B cell (primary cell): ENCODE data around the gene NFILZ. TPM values are rescaled to one million over a fixed set of nuclear protein-coding genes. Genes with fewer than 3 reads are reported as not detected.

Experiments
- ATAC-seq: fragments of 200-7000 bp; cut with Tn5 transposase; one replicate; pipeline ENCODE4 v1.10.0; 2021; ENCODE audit warnings: low read depth, mild to moderate bottlenecking, moderate number of reproducible peaks, moderate library complexity
- CTCF ChIA-PET: fragments of 350-600 bp; sonication (Branson Sonifier 250); formaldehyde crosslinking; loops from one replicate; lab custom pipeline; 2021; ENCODE audit warnings: antibody characterized with exemption, inconsistent platforms; lab: Charles Lee
- POLR2A ChIA-PET: fragments of 350-600 bp; sonication (Branson Sonifier 250); formaldehyde crosslinking; loops from one replicate; lab custom pipeline; 2021; ENCODE audit warnings: antibody characterized with exemption; lab: Charles Lee
- DNase-seq: peaks from one replicate; pipeline ENCODE4 v3.0.0; 2013
- H2AFZ ChIP-seq: 2 replicates; pipeline ENCODE4 v1.6.1; 2012; ENCODE audit warnings: mild to moderate bottlenecking, low read depth, low read length; ENCODE audit not compliant: insufficient read depth, poor library complexity, severe bottlenecking
- H3K27ac ChIP-seq, 2 donors: 1 replicate in 1 of 2; 2 replicates in 1 of 2; pipeline ENCODE4 v1.5.1; 2012 to 2013; ENCODE audit warnings: low read length in 2 of 2, mild to moderate bottlenecking in 2 of 2, moderate library complexity in 1 of 2
- H3K27me3 ChIP-seq, 4 experiments: fragments of 200-600 bp in 1 of 4; sonication (generic) in 1 of 4; replicated peaks in 1 of 4; 1 replicate in 2 of 4; 2 replicates in 2 of 4; pipeline versions ENCODE4 v1.6.1 to v1.7.0; 2013 to 2016; ENCODE audit warnings: low read length in 3 of 4, mild to moderate bottlenecking in 2 of 4, mixed read lengths in 1 of 4, moderate library complexity in 1 of 4; ENCODE audit not compliant: insufficient read depth in 4 of 4, control insufficient read depth in 3 of 4; ENCODE audit errors: control extremely low read depth in 1 of 4
- H3K36me3 ChIP-seq, 2 experiments: replicated peaks in 1 of 2; 1 replicate in 1 of 2; 2 replicates in 1 of 2; pipeline versions ENCODE4 v1.6.1 to v1.7.1; 2013; ENCODE audit warnings: low read length in 1 of 2; ENCODE audit not compliant: insufficient read depth in 2 of 2, control insufficient read depth in 1 of 2; ENCODE audit errors: control extremely low read depth in 1 of 2, extremely low read depth in 1 of 2
- H3K4me1 ChIP-seq, 2 donors: fragments of 200-600 bp in 1 of 2; sonication (generic) in 1 of 2; 1 replicate in 1 of 2; 2 replicates in 1 of 2; pipeline versions ENCODE4 v1.5.1 to v1.6.1; 2013 to 2017; ENCODE audit warnings: low read length in 2 of 2; ENCODE audit not compliant: control insufficient read depth in 2 of 2, insufficient read depth in 2 of 2
- H3K4me2 ChIP-seq: replicated peaks from 2 replicates; pipeline ENCODE3; 2012; ENCODE audit warnings: mild to moderate bottlenecking, low read depth, low read length; ENCODE audit not compliant: poor library complexity, severe bottlenecking
- H3K4me3 ChIP-seq, 5 experiments: fragments of 200-600 bp in 1 of 5; sonication (generic) in 1 of 5; 1 replicate in 3 of 5; 2 replicates in 2 of 5; pipeline versions ENCODE4 v1.5.1 to v1.7.0; 2011 to 2016; ENCODE audit warnings: low read length in 4 of 5, mild to moderate bottlenecking in 4 of 5, low read depth in 2 of 5, control low read depth in 1 of 5, moderate library complexity in 1 of 5; ENCODE audit not compliant: insufficient read depth in 1 of 5; ENCODE audit errors: control extremely low read depth in 1 of 5, extremely low read depth in 1 of 5
- H3K79me2 ChIP-seq: fragments of 200-600 bp; sonication (generic); one replicate; pipeline ENCODE4 v1.6.0; 2016; ENCODE audit warnings: low read length; ENCODE audit not compliant: control insufficient read depth, insufficient read depth
- H3K9ac ChIP-seq: fragments of 200-600 bp; sonication (generic); 2 replicates; pipeline ENCODE4 v1.6.1; 2017; ENCODE audit warnings: mild to moderate bottlenecking, low read length, moderate library complexity
- H3K9me3 ChIP-seq, 3 donors: one replicate each; pipeline versions ENCODE4 v1.6.1 to v1.7.1; 2013; ENCODE audit warnings: low read length in 2 of 3; ENCODE audit not compliant: control insufficient read depth in 2 of 3, insufficient read depth in 1 of 3; ENCODE audit errors: control extremely low read depth in 1 of 3
- H4K20me1 ChIP-seq: 2 replicates; pipeline ENCODE4 v1.6.0; 2012; ENCODE audit warnings: mild to moderate bottlenecking, low read length; ENCODE audit not compliant: insufficient read depth, control insufficient read depth, poor library complexity, severe bottlenecking
- H3K27ac Mint-ChIP-seq: one replicate; pipeline ENCODE4 v1.8.0; 2021; ENCODE audit warnings: mixed read lengths
- H3K27me3 Mint-ChIP-seq: one replicate; pipeline ENCODE4 v1.8.0; 2021; ENCODE audit warnings: mixed read lengths
- H3K4me1 Mint-ChIP-seq: one replicate; pipeline ENCODE4 v1.8.0; 2021; ENCODE audit warnings: mixed read lengths
- H3K4me3 Mint-ChIP-seq: one replicate; pipeline ENCODE4 v1.8.0; 2021; ENCODE audit warnings: mixed read lengths
- H3K9me3 Mint-ChIP-seq: one replicate; pipeline ENCODE4 v1.8.0; 2022; ENCODE audit warnings: mixed read lengths; ENCODE audit not compliant: insufficient read depth
- CTCF ChIP-seq: fragments of 200-600 bp; IDR thresholded peaks from one replicate; pipeline ENCODE4 v1.8.0; 2022; ENCODE audit warnings: antibody characterized with exemption, mild to moderate bottlenecking
- EZH2 ChIP-seq: IDR thresholded peaks from 2 replicates; pipeline ENCODE4 v1.6.1; 2012; ENCODE audit warnings: borderline replicate concordance, low read depth, mild to moderate bottlenecking, moderate library complexity, low read length; ENCODE audit not compliant: insufficient read depth, poor library complexity, severe bottlenecking
- WGBS: methylation state at CpG from one replicate; pipeline ENCODE4 v1.1.5; 2013; ENCODE audit warnings: missing lambda C conversion rate; ENCODE audit not compliant: insufficient coverage; 5-methylcytosine and 5-hydroxymethylcytosine counted together
- intact Hi-C: fragments of 100-400 bp; cut with micrococcal nuclease; formaldehyde crosslinking; loops from one replicate; pipeline ENCODE4 v1.10.0; 2022
- polyA minus RNA-seq: library from RNA; depleted of rRNA, polyadenylated mRNA; stranded (reverse); fragments of >200 nt; gene quantifications from 2 replicates; pipeline ENCODE4 v1.2.3, GENCODE V29; 2012
- polyA plus RNA-seq: library from polyadenylated mRNA; depleted of rRNA; stranded (reverse); fragments of >200 nt; gene quantifications from 2 replicates; pipeline ENCODE4 v1.2.3, GENCODE V29; 2012
- total RNA-seq, 2 donors: library from RNA; stranded (reverse); fragments of 120-200 nt in 1 of 2; gene quantifications; 1 replicate in 1 of 2; 2 replicates in 1 of 2; pipeline versions ENCODE4 v1.2.3 to v1.2.4, GENCODE V29; 2013 to 2022

NFILZ gene
- total RNA-seq: not detected in 2 replicates
- not detected for total RNA-seq (2013)
- polyA plus RNA-seq: not detected in 2 replicates
- polyA minus RNA-seq: not detected in 2 replicates

GRCh38 chr19:8629996-8630683 is at the start of gene NFILZ:
Gene NFILZ, plus strand, starts transcription at chr19:8630633. Its CDS starts 46,133 bp downstream, at chr19:8676766.
- Histone ChIP-seq H3K9ac (no peak within 1 kb of the TSS), H2AFZ (no peak within 1 kb of the TSS), H4K20me1 (no peaks in the 10 kb centered on the region), H3K36me3 (no peaks in the 10 kb centered on the region), H3K79me2 (no peaks in the 10 kb centered on the region), H3K4me1 (no peaks in the 10 kb centered on the region), H3K27me3 (peaks cover 0 to 3% (median 0%) of the 10 kb centered on the region in 4 experiments), H3K4me3 (no peak within 1 kb of the TSS), H3K9me3 (no peaks in the 10 kb centered on the region), H3K4me2 (no peak within 1 kb of the TSS), H3K27ac (no peak within 1 kb of the TSS)
- no peak for DNase-seq
- no peaks in the 10 kb centered on the region for H3K27me3 Mint-ChIP-seq
- TF ChIP-seq CTCF (no peak), EZH2 (no peak)
- ChIA-PET POLR2A (no interaction called here), CTCF (interaction anchor here (0.9 kb wide), 1 partner anchor 24 kb away, joined by 3 read pairs; no protein-coding TSS in a partner anchor)
- no peak within 1 kb of the TSS for H3K4me3 Mint-ChIP-seq
- intact Hi-C loops: no loop called here
- H3K27ac Mint-ChIP-seq: no peak within 1 kb of the TSS
- no peaks in the 10 kb centered on the region for H3K4me1 Mint-ChIP-seq
- no peak for ATAC-seq
- WGBS: 96% methylated on average over 8 of the region's 11 CpGs
- H3K9me3 Mint-ChIP-seq: no peaks in the 10 kb centered on the region
